VCaP (cell line): Measurements from ENCODE around the gene TMEM248.
"Not testable (repeated sequence)": the region's sequence is repeated elsewhere in the genome, so short reads cannot be mapped to it uniquely, and the experiment has no call there.

Experiments
- H3K27ac ChIP-seq: fragments of 450-650 bp; 2 replicates; pipeline ENCODE4 v1.5.1; 2017
- TF ChIP-seq, protein P1 (sequence below): fragments of 450-650 bp; conservative IDR thresholded peaks from 2 replicates; pipeline ENCODE4 v1.5.1; 2017; ENCODE audit warnings: mild to moderate bottlenecking, moderate library complexity

TMEM248 gene

DNA sequence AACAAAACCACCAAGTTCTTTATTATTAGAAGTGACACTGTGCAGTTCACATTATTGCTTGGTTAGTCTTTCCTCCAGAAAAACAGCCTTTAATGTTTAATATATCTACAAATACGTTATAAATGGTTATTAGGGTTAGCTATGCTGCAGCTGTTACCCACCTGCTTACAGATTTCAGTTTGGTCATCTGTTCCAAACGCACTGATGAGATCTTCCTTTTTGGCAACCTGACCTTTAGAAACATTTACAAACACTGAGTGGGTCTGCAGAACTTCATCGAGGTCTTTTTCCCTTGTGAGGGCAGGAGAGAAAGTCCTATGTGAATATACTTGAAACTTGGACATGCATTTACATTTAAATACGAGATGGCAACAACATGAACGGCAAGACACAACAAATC, 73.0 kb downstream of the TMEM248 start:
- peak overlapping the region; percentile 82 for H3K27ac ChIP-seq

DNA sequence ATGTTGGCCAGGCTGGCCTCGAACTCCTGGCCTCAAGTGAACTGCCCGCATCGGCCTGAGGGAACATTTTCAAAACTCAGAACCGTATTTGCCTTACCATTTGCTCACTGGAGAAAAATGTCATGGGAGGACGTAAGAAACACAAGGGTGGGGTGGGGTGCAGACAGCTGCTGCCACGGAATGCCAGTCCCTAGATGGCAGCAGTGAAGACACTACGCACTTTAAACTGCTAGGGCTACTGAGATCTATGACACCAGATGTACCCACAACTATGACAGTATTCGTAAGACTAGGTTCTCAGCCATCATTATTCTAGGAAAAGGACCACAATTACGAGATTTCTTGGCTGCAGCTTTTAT, 73.6 kb downstream of the TMEM248 start:
- TF ChIP-seq, protein P1, sequence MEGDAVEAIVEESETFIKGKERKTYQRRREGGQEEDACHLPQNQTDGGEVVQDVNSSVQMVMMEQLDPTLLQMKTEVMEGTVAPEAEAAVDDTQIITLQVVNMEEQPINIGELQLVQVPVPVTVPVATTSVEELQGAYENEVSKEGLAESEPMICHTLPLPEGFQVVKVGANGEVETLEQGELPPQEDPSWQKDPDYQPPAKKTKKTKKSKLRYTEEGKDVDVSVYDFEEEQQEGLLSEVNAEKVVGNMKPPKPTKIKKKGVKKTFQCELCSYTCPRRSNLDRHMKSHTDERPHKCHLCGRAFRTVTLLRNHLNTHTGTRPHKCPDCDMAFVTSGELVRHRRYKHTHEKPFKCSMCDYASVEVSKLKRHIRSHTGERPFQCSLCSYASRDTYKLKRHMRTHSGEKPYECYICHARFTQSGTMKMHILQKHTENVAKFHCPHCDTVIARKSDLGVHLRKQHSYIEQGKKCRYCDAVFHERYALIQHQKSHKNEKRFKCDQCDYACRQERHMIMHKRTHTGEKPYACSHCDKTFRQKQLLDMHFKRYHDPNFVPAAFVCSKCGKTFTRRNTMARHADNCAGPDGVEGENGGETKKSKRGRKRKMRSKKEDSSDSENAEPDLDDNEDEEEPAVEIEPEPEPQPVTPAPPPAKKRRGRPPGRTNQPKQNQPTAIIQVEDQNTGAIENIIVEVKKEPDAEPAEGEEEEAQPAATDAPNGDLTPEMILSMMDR = peak; percentile 66
- H3K27ac ChIP-seq = peak overlapping the region; percentile 82

DNA sequence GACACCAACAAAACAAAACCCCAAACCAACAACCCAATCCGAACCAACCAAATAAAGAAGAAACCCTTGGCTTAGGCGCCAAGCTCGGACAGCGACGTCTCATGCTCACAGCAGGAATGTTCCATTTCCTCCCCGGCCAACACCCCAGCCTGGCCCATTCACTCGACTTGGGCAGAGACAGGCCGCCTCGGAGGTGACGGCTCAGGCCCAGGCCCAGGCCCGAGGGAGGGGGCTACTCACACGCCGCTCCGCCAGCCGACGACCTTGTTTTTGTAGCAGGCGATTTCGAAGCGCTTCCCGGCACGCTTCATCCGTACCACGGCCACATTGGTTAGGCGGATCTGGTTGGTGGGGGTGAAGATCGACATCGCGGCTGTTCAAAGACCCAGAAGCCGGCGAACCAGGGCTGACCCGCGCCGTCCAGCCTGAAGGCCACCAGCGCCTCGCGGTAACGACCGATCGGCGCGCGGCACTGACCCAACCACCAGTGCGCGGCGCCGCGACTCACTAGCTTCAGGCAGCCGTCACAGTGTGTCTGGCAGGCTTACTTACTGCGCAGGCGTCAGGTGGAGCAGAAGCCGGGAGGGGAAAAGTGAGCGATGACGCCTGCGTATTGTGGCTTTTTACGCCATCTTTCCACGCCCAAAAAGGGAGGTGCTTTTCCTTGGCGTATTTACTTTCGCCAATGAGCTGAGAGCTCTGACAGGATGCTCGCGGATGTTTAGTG, 74.2 kb downstream of the TMEM248 start, which contains the start of gene SBDS:
TSS of gene SBDS (minus strand) at position 537 of the 727 bp plus-strand sequence. CDS start at position 368, 169 bp downstream.
- TF ChIP-seq, protein P1 = peak; percentile 29
- H3K27ac ChIP-seq = peak within 1 kb of the TSS; percentile 82

DNA sequence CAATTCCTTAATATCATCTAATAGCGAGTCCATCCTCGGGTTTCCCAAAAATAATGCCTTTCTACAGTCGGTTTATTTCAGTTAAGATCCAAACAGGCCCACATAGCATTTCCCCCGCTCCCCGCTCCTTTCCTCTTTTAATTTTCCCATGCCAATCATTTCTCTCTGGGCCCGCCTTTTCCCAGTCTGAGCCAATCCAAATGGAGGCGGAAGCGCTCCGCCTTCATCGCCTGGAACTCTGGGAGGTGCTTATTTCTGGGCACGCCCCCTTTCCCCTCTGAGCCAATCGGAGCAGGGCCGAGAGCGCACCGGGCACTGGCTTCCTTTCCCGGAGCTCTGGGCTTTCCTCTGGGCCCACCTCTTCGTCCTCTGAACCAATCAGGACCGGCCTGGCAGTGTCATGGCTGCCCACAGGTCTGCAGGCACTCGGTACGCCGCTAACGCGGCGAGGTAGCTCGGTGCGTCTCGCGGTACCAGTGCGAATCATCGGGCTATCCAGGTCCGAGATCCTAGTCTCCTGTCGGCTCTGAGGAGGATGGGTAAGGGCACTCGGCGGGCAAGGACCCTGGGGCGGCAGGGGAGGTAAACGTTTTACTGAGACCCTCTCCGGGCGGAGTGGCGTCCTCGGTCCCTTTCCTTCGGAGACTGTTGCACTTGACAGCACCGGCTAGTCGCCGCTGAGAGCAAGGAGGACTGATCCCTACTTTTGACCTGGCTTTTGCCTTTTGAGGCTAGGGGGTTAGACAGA, 75.6 kb downstream of the TMEM248 start, which contains the start of gene TYW1:
TSS of gene TYW1 (plus strand) at position 390 of the 748 bp plus-strand sequence. CDS start at position 536, 146 bp downstream.
- H3K27ac ChIP-seq = peak within 1 kb of the TSS; percentile 82

DNA sequence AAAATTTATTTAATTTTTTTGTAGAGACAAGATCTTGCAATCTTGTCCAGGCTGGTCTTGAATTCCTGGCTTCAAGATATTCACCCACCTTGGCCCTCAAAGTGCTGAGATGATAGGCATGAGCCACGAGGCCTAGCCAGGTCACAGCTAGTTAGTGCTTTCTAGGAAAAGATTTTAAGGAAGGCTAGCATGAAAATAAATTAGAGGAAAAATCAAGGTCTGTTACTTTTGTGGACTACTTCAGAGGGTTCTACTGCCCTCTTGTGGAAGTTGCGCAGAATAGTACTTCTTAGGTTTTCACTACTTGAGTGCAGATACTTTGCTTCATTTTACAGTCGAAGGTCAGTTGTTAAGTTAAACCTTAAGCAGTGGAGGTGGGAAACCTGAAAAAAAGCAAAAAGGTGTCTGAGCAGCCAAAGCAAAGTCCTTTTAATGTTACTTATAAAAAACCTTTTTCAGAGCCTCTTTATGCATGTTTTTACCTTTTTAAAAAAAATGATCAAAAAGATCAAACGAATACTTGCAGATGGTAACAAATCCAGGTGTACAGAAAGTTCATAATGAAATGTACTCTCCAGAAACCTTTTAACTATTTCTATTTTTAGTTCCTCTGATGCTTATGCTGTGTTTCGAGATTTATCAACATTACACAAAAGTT, 79.7 kb downstream of the TMEM248 start:
- TF ChIP-seq, protein P1 = peak; percentile 59
- not testable (repeated sequence) for H3K27ac ChIP-seq

DNA sequence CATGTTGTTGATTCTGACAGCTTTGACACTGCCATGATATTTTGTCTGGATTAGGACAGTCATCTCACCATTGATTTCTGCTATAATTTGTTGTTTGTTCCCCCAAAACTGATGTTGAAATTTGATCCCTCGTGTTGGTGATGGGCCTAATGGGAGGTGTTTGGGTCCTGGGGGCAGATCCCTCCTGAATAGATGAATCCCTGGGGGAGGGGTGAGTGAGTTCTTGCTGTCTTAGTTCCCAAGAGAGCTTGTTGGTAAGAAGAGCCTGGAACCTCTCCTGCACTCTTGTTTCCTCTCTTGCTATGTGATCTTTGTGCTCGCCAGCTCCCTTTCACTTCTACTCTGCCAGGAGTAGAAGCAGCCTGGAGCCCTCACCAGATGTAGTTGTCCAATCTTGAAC, 83.1 kb downstream of the TMEM248 start:
- H3K27ac ChIP-seq = not testable (repeated sequence)

DNA sequence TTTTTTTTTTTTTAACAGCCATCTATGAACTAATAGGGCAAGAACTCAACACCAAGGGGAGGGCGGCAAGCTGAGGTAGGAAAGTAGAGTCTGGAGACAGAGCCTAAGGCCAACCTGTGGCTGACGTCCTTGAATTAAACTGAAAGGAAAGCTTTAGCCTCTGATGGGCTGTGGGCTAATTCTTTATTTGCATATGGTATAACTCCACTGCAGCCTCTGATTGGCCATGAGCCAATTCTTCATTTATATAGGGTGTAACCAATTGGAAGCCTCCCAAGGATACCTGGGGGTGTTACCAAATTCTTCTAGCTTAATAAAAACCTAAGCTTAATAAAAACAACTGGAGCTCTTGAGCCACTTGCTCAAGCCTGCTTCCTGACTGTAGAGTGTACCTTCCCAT, 85.9 kb downstream of the TMEM248 start:
- no peak overlapping the region for H3K27ac ChIP-seq
- TF ChIP-seq, protein P1 = no peak
